Urothelium cell line (cell line): ENCODE results near the gene IGF1R.
A peak's percentile ranks its signal among the peaks of the same experiment; 100 is the strongest.

Experiments used
- DNase-seq: peaks from one replicate; pipeline ENCODE4 v3.0.0; 2011; ENCODE audit warnings: low spot score, mixed read lengths
- FAIRE-seq: peaks from 2 replicates; lab custom pipeline; 2011; peaks lifted over from hg19 to GRCh38; lab: Jason Lieb, UNC

Gene IGF1R

GRCh38 chr15:98787936-98788757 lies 139.8 kb downstream of the IGF1R start:
- no peak for FAIRE-seq
- DNase-seq, result no peak

- no peak for FAIRE-seq
- DNase-seq, result no peak
These were observed 140.7 kb downstream of the IGF1R start for GRCh38 chr15:98789020-98789419.

- no peak for FAIRE-seq
- DNase-seq, result no peak
These were observed 141.9 kb downstream of the IGF1R start for GRCh38 chr15:98790270-98790669.

GRCh38 chr15:98791046-98791701 lies 142.8 kb downstream of the IGF1R start:
- DNase-seq, result no peak
- no peak for FAIRE-seq

GRCh38 chr15:98792117-98792516 lies 143.8 kb downstream of the IGF1R start:
- DNase-seq (no peak), FAIRE-seq (no peak)

- DNase-seq (no peak), FAIRE-seq (no peak)
These were observed 145.9 kb downstream of the IGF1R start for GRCh38 chr15:98794211-98794610.

- DNase-seq, result no peak
- FAIRE-seq, result no peak
These were observed 146.4 kb downstream of the IGF1R start for GRCh38 chr15:98794748-98795147.

- no peak for DNase-seq
- FAIRE-seq, result no peak
These were observed 147.6 kb downstream of the IGF1R start for GRCh38 chr15:98795980-98796379.

GRCh38 chr15:98796685-98797357 lies 148.5 kb downstream of the IGF1R start:
- no peak for DNase-seq
- no peak for FAIRE-seq

- FAIRE-seq (no peak), DNase-seq (no peak)
These were observed 150.1 kb downstream of the IGF1R start for GRCh38 chr15:98798375-98798893.

- FAIRE-seq (peak; percentile 27), DNase-seq (peak; percentile 46)
These were observed 151.4 kb downstream of the IGF1R start for GRCh38 chr15:98799461-98800390.

GRCh38 chr15:98800437-98801233 lies 152.3 kb downstream of the IGF1R start:
- FAIRE-seq (no peak), DNase-seq (peak; percentile 83)

GRCh38 chr15:98801234-98801561 lies 152.9 kb downstream of the IGF1R start:
- FAIRE-seq (no peak), DNase-seq (peak; percentile 29)

GRCh38 chr15:98802187-98802586 lies 153.8 kb downstream of the IGF1R start:
- FAIRE-seq (no peak), DNase-seq (no peak)

- DNase-seq (no peak), FAIRE-seq (no peak)
These were observed 155.1 kb downstream of the IGF1R start for GRCh38 chr15:98803228-98804056.

- DNase-seq (no peak), FAIRE-seq (no peak)
These were observed 155.7 kb downstream of the IGF1R start for GRCh38 chr15:98804057-98804380.

- DNase-seq (no peak), FAIRE-seq (no peak)
These were observed 157.3 kb downstream of the IGF1R start for GRCh38 chr15:98805434-98806274.

GRCh38 chr15:98806275-98806895 lies 158.0 kb downstream of the IGF1R start:
- FAIRE-seq, result no peak
- DNase-seq, result no peak
